GM21528 (cell line): ENCODE data around the gene PCDHGB6.
"Not testable (repeated sequence)": the region's sequence is repeated elsewhere in the genome, so short reads cannot be mapped to it uniquely, and the experiment has no call there.

Experiments
- ATAC-seq: cut with Tn5 transposase; IDR thresholded peaks from one replicate; pipeline ENCODE4 v1.9.1; 2021; ENCODE audit warnings: mild to moderate bottlenecking, moderate library complexity; ENCODE audit not compliant: unreplicated experiment, low FRiP score

Gene PCDHGB6

DNA sequence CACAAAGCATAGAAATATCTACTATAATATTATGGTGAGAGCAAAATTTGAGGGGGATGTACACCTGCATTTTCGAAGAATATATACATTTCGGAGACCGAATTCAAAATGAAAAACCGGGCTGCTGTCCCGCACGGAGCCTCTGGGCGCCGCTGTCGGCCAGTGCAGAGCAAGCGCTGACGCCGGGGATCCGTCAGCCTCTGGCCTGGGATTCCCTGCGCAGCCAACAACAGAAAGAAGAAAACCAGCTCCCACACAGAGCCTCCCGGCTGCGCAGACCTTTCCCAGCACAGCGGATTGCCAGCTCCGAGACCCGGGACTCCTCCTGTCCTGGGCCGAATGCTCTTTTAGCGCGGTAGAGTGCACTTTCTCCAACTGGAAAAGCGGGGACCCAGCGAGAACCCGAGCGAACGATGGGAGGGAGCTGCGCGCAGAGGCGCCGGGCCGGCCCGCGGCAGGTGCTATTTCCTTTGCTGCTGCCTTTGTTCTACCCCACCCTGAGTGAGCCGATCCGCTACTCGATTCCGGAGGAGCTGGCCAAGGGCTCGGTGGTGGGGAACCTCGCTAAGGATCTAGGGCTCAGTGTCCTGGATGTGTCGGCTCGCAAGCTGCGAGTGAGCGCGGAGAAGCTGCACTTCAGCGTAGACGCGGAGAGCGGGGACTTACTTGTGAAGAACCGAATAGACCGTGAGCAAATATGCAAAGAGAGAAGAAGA lies at the start of gene PCDHGB6:
Gene PCDHGB6, plus strand, starts transcription at position 232 of the 716 bp plus-strand sequence. Its CDS starts 182 bp downstream, at position 414.
- ATAC-seq: not testable (repeated sequence)

DNA sequence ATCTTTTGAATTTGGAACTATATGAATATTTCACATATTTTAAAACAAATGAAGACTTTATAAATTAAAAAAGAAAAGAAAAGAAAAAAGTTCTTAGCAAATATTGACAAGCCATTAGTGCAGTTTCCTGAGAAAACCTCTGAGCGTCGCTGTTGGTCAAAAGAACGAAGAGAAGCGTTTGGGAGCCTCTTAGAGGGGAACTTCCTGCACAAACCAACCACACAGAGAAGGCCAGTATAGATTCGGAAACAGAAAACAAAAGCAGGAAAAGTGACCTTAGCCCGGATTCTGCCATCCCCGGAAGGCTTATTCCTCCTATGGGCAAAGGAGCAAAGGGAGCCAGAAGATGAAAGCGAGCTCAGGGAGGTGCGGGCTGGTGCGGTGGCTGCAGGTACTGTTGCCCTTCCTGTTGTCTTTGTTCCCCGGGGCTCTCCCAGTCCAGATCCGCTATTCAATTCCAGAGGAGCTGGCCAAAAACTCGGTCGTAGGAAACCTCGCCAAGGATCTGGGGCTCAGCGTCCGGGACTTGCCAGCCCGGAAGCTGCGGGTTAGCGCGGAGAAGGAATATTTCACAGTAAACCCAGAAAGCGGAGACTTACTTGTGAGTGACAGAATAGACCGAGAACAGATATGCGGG lies 47.9 kb upstream of the PCDHGB6 start, which contains the start of gene PCDHGB2:
Gene PCDHGB2, plus strand, starts transcription at position 205 of the 637 bp plus-strand sequence. Its CDS starts 142 bp downstream, at position 347.
- ATAC-seq: no peak

DNA sequence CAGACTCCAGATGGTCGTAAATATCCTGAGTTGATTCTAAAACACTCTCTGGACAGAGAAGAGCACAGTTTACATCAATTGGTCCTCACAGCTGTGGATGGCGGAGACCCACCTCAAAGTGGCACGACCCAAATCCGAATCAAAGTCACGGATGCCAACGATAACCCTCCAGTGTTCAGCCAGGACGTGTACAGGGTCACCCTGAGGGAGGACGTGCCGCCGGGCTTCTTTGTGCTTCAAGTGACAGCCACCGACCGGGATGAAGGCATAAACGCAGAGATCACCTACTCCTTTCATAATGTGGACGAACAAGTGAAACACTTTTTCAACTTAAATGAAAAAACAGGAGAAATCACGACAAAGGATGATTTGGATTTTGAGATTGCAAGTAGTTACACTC lies 47.1 kb upstream of the PCDHGB6 start:
- ATAC-seq: no peak

DNA sequence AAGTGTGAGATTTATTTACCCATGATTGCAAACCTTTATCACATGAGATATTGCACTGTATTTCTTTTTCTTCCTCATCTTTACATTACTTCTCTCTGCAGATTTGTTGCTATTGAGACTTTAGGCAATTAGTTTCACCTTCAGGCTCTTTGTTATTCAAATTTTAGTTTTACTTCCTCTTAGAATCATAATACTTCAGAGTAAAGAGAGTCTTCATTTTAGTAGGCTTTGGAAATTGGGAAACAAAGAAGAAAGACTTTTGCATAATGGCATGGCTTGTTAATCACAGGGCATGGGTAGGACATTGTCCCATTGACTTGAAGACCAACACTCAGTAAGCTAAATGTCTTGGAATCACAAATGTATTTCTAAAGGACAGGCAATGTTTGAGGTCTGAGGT lies 45.1 kb upstream of the PCDHGB6 start:
- ATAC-seq: no peak

DNA sequence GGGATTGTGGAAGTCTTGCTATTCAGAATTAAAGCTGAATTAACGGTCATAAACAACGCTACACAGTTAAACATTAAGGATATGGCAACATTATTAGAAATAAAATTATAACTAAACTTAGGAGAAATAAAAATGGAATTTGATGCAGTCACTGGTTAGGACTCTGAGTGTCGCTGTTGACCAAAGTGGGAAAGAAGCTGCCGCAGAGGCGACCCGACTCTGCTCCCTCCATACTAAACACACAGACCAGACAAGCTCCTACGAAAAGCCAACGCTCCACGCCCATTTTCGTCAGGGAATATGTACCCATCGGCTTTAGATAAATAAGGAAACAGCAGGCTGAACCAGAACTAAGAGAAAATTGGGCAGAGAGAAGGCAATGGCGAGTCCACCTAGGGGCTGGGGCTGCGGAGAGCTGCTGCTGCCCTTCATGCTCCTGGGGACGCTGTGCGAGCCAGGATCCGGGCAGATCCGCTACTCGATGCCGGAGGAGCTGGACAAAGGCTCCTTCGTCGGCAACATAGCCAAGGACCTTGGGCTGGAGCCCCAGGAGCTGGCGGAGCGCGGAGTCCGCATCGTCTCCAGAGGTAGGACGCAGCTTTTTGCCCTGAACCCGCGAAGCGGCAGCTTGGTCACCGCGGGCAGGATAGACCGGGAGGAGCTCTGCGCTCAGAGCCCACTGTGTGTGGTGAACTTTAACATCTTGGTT lies 43.7 kb upstream of the PCDHGB6 start, which contains the start of gene PCDHGA5:
Gene PCDHGA5, plus strand, starts transcription at position 211 of the 709 bp plus-strand sequence. Its CDS starts 169 bp downstream, at position 380.
- no peak for ATAC-seq

DNA sequence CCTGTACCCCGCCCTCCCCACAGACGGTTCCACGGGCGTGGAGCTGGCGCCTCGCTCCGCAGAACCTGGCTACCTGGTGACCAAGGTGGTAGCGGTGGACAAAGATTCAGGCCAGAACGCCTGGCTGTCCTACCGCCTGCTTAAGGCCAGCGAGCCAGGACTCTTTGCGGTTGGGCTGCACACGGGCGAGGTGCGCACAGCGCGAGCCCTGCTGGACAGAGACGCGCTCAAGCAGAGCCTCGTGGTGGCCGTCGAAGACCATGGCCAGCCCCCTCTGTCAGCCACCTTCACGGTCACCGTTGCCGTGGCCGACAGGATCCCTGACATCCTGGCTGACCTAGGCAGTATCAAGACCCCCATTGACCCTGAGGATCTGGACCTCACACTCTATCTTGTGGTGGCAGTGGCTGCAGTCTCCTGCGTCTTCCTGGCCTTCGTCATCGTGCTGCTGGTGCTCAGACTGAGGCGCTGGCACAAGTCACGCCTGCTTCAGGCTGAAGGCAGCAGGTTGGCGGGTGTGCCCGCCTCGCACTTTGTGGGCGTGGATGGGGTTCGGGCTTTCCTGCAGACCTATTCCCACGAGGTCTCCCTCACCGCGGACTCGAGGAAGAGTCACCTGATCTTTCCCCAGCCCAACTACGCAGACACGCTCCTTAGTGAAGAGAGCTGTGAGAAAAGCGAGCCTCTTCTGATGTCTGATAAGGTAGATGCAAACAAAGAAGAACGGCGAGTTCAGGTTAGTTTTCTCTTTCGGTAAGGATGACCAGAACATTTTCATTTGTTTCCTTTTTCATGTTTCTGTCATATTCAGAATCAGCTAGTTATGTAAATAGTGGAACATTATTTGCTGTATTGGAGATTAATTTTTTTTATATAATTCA lies 41.6 kb upstream of the PCDHGB6 start:
- no peak for ATAC-seq

DNA sequence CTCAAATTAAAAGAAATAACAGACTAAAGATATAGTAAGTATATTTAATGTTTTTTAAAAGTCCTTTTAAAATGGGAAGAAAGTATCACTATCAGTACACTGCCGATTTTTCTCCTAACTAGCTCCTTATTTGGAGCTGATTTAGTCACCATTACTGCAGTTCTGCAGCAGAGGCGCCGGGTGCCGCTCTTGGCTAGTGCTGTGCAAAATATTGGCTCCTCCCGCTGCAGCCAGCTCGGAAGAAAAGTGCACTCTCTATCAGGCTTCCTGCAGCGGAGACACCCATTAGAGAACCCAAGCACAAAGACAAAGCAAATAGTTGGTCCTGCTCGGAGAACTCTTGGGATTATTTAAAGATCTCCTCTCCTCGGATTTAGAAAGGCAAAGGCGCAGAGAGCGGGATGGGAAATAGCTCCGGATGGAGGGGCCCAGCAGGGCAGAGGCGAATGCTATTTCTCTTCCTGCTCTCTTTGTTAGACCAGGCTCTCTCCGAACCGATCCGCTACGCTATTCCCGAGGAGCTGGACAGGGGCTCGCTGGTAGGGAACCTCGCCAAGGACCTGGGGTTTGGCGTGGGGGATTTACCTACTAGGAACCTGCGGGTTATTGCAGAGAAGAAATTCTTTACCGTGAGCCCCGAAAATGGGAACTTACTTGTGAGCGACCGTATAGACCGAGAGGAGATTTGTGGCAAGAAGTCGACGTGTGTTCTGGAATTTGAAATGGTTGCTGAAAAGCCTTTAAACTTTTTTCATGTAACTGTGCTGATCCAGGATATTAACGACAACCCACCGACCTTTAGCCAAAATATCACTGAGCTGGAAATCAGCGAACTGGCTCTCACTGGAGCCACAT lies 37.6 kb upstream of the PCDHGB6 start, which contains the start of gene PCDHGB3:
Gene PCDHGB3, plus strand, starts transcription at position 249 of the 855 bp plus-strand sequence. Its CDS starts 153 bp downstream, at position 402.
- ATAC-seq: peak; percentile 57

DNA sequence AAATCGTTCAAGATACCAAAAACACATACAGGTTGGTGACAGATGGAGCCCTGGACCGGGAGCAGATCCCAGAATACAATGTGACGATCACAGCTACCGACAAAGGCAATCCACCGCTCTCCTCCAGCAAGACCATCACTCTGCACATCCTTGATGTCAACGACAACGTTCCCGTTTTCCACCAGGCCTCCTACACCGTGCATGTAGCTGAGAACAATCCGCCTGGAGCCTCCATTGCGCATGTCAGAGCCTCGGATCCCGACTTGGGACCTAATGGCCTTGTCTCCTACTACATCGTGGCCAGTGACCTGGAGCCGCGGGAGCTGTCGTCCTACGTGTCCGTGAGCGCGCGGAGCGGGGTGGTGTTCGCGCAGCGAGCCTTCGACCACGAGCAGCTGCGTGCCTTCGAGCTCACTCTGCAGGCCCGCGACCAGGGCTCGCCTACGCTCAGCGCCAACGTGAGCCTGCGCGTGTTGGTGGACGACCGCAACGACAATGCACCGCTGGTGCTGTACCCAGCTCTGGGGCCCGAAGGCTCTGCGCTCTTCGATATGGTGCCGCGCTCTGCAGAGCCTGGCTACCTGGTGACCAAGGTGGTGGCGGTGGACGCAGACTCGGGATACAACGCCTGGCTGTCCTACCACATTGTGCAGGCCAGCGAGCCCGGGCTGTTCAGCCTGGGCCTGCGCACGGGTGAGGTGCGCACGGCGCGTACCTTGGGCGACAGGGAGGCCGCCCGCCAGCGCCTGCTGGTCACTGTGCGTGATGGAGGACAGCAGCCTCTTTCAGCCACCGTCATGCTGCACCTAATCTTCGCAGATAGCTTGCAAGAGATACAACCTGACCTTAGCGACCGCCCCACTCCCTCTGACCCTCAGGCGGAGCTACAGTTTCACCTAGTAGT lies 36.0 kb upstream of the PCDHGB6 start:
- no peak for ATAC-seq

DNA sequence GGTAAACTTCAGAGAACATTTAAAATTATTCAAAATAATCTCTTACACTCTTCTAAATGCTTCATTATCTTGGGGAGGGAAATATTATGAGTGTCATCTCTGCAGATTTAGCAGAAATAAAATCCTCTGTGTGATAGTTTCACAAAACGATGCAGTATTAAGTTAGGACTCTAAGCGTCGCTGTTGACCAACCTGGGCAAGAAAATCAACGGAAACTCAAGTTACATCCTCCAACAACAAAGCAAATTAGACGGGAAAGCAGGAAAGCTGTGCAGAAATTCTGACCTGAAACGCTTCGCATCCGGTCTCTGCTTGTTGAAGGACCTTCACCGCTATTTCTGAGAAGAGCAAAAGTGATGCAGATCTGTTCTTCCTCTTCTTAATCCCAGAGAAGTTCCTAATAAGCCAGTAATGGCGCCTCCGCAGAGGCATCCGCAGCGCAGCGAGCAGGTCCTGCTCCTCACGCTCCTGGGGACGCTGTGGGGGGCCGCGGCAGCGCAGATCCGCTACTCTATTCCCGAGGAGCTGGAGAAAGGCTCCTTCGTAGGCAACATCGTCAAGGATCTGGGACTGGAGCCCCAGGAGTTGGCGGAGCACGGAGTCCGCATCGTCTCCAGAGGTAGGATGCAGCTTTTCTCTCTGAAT lies 34.0 kb upstream of the PCDHGB6 start, which contains the start of gene PCDHGA6:
Gene PCDHGA6, plus strand, starts transcription at position 219 of the 645 bp plus-strand sequence. Its CDS starts 193 bp downstream, at position 412.
- no peak for ATAC-seq

DNA sequence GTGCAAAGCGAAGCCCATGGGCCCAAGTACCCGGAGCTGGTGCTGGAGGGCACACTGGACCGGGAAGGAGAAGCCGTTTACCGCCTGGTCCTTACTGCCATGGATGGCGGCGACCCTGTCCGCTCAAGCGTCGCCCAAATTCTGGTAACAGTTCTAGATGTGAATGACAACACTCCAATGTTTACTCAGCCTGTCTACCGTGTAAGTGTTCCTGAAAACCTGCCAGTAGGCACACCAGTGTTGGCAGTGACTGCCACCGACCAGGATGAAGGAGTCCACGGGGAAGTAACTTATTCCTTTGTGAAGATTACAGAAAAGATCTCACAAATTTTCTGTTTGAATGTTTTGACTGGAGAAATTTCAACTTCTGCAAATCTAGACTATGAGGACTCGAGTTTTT lies 33.2 kb upstream of the PCDHGB6 start:
- ATAC-seq: no peak

DNA sequence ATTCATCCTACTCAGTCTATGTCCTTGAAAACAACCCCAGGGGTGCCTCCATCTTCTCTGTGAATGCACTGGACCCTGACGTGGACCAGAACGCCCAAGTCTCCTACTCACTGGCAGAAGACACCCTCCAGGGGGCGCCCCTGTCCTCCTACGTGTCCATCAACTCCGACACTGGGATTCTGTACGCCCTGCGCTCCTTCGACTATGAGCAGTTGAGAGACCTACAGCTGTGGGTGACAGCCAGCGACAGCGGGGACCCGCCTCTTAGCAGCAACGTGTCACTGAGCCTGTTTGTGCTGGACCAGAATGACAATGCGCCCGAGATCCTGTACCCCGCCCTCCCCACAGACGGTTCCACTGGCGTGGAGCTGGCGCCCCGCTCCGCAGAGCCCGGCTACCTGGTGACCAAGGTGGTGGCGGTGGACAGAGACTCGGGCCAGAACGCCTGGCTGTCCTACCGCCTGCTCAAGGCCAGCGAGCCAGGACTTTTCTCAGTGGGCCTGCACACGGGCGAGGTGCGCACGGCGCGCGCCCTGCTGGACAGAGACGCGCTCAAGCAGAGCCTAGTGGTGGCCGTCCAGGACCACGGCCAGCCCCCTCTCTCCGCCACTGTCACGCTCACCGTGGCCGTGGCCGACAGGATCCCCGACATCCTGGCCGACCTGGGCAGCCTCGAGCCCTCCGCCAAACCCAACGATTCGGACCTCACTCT lies 32.2 kb upstream of the PCDHGB6 start:
- ATAC-seq: not testable (repeated sequence)

DNA sequence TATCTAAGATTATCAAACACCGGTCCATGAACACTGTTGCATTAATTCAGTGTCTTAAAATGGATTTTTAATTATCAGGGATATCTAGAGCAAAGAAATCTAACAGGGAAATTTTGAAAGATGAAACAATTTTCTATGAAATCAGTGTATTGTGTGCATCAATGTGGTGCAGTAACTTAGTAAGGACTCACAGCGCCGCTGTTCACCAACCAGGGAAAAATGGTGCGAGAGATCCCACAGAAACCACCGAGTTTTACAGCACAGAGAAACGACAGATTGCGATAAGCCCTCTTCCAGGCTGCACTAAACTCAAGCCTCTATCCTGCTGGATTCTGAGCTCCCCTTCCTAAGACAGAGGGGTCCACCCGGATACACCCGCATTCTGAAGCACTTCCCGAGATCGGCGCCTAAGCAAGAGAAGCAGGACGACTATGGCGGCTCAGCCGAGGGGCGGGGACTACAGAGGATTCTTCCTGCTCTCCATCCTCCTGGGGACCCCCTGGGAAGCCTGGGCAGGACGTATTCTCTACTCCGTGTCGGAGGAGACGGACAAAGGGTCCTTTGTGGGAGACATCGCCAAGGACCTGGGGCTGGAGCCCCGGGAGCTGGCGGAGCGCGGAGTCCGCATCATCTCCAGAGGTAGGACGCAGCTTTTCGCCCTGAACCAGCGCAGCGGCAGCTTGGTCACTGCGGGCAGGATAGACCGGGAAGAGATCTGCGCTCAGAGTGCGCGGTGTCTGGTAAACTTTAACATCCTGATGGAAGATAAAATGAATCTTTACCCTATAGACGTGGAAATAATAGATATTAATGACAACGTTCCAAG lies 25.1 kb upstream of the PCDHGB6 start, which contains the start of gene PCDHGA7:
Gene PCDHGA7, plus strand, starts transcription at position 274 of the 826 bp plus-strand sequence. Its CDS starts 158 bp downstream, at position 432.
- no peak for ATAC-seq

DNA sequence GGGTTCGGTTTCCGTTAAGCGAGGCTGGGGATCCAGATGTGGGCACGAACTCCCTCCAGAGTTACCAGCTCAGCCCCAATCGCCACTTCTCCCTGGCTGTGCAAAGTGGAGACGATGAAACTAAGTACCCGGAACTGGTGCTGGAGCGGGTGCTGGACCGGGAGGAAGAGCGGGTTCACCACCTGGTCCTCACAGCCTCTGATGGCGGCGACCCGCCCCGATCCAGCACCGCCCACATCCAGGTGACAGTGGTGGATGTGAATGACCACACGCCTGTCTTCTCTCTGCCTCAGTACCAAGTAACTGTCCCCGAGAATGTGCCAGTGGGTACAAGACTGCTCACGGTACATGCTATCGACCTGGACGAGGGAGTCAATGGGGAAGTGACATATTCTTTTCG lies 24.5 kb upstream of the PCDHGB6 start:
- ATAC-seq: no peak

DNA sequence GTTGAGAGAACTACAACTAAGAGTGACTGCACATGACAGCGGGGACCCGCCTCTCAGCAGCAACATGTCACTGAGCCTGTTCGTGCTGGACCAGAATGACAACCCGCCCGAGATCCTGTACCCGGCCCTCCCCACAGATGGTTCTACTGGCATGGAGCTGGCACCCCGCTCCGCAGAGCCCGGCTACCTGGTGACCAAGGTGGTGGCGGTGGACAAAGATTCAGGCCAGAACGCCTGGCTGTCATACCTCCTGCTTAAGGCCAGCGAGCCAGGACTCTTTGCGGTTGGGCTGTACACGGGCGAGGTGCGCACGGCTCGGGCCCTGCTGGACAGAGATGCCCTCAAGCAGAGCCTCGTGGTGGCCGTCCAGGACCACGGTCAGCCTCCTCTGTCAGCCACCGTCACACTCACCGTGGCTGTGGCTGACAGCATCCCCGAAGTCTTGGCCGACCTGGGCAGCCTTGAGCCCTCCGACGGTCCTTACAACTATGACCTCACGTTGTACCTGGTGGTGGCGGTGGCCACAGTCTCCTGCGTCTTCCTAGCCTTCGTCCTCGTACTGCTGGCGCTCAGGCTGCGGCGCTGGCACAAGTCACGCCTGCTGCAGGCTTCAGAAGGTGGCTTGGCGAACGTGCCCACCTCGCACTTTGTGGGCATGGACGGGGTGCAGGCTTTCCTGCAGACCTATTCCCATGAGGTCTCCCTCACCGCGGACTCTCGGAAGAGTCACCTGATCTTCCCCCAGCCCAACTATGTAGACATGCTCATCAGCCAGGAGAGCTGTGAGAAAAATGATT lies 23.2 kb upstream of the PCDHGB6 start:
- ATAC-seq: no peak
